ENCODE data around the gene CCDC74A.
"Not testable (repeated sequence)": the region's sequence is repeated elsewhere in the genome, so short reads cannot be mapped to it uniquely, and the experiment has no call there.

Gene CCDC74A

DNA sequence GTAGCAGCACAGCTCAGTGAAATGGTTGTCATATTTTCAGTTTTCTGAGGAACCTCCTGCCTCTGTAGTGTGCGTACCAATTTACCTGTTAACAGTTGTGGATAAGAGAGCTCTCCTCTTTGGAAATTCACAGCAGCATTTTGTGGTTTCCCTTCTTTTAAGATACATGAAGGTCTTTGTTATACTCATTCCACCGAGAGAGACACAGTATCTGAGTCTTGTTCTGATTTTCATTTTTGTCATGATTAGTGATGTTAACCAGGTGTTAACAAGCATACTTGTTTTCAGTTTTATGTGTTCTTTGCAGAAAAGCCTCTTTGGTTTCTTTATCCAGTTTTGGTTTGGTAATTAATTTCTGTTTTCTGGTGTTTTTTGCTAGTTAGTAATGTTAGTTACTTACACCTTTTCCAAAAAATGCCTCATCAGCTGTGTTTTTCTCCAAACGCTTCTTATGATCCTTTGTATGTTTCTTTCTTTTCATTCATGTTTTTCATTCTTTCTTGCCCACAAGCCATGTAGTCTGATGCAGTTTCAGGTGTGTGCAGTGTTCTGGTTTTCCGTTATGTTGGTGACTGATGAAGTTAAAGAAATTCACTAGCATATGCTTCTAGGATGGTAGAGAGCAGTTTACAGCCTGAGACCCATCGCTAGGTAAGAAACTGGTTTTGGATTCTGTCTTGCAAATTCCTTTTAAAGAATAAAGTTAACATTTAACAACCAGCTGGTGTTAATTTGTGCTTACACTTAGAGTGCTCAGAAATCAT is 30.1 kb downstream of the CCDC74A start:
- ATAC-seq (no peak), DNase-seq (ENCODE audit: low spot score in 2 of 2) (no peak)
- no peak overlapping the region for H3K27ac Mint-ChIP-seq
- no peak overlapping the region for H3K4me3 Mint-ChIP-seq
- no peaks in the 10 kb centered on the region for H3K9me3 Mint-ChIP-seq
- H3K4me1 Mint-ChIP-seq = no peaks in the 10 kb centered on the region
- no peaks in the 10 kb centered on the region for H3K36me3 Mint-ChIP-seq

DNA sequence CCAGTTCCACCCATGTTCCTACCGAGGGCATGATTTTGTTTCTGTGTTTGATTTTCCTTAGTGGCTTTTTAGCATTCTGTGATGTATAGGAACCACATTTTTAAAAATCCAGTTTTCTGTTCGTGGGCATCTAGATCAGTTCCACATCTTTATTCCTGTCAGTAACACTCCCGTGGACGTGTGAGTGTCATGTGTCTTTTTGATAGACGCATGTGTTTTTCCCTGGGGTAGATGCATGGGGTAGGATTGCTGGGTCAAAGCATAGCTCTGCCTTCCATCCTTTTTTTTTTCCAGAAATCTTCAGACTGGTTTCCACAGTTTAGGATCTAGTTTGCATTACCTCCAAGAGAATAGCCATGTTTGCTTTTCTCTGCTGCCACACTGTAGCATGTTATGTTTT is 38.7 kb downstream of the CCDC74A start:
- no peaks in the 10 kb centered on the region for H3K9me3 Mint-ChIP-seq
- no peak overlapping the region for H3K4me3 Mint-ChIP-seq
- ATAC-seq (no peak), DNase-seq (ENCODE audit: low spot score in 2 of 2) (no peak)
- H3K36me3 Mint-ChIP-seq = no peaks in the 10 kb centered on the region
- H3K4me1 Mint-ChIP-seq = no peaks in the 10 kb centered on the region
- H3K27ac Mint-ChIP-seq = no peak overlapping the region

DNA sequence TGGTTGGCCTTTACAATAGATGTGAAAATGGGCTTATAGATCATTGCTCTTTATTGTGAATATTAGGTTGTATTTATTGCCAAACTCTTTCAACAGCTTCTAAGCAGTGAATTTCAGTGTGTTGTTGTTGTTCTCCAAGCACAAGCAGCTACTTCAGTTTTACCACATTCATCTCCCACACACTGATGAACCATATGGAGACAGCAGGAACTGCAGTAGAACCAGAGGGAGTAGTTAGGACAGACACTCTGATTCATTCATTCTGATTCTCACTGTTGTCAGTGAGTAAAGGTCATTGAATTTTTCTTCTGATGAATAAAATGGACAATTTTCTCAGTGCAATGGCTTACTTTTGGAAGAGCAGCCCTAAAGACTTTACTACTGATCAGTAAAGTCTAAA is 40.2 kb downstream of the CCDC74A start:
- Mint-ChIP-seq H3K27ac (no peak overlapping the region), H3K36me3 (no peaks in the 10 kb centered on the region), H3K4me1 (no peaks in the 10 kb centered on the region), H3K9me3 (no peaks in the 10 kb centered on the region), H3K4me3 (no peak overlapping the region)
- DNase-seq (ENCODE audit: low spot score in 2 of 2) (no peak), ATAC-seq (no peak)

DNA sequence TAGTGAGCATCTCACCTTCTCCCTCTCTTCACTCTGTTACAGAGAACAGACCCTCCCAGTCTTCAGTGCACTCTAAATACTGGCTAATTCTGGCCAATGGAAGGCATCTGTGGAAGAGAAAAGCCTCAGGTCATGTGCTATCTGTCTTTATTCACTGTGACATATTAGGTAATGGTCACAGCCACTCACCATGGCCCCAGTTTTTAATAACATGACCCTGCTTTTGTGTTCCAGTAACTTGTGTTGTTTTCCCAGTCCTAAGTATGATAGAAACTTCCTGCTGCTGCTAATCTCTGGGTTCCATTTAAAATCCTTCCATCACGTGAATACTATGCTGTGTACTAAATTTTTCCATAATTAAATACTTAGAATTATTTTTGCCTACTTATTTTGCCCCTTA is 40.7 kb downstream of the CCDC74A start:
- not testable (repeated sequence) for H3K4me3 Mint-ChIP-seq; DNase-seq (ENCODE audit: low spot score in 2 of 2); H3K36me3 Mint-ChIP-seq; H3K27ac Mint-ChIP-seq; H3K9me3 Mint-ChIP-seq; ATAC-seq; H3K4me1 Mint-ChIP-seq

DNA sequence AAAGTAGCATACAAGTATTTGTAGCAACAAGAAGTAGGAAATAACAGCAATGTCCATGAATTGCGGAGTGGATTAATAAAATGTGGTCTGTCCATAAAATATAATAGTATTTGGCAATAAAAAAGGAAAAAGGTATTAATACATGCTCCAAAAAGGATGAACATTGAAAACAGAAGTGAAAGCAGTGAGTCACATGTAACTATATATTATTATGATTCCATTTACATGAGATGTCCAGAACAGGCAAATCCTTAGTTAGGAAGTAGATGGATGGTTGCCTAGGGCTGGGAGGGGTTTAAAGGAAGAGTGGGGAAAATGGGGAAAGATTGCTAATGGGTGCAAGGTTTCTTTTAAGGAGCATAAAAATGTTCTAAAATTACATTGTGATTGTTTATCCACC is 44.5 kb downstream of the CCDC74A start:
- Mint-ChIP-seq H3K36me3 (no peaks in the 10 kb centered on the region), H3K9me3 (no peaks in the 10 kb centered on the region), H3K27ac (no peak overlapping the region), H3K4me3 (no peak overlapping the region), H3K4me1 (no peaks in the 10 kb centered on the region)
- DNase-seq (ENCODE audit: low spot score in 2 of 2) (no peak), ATAC-seq (no peak)

DNA sequence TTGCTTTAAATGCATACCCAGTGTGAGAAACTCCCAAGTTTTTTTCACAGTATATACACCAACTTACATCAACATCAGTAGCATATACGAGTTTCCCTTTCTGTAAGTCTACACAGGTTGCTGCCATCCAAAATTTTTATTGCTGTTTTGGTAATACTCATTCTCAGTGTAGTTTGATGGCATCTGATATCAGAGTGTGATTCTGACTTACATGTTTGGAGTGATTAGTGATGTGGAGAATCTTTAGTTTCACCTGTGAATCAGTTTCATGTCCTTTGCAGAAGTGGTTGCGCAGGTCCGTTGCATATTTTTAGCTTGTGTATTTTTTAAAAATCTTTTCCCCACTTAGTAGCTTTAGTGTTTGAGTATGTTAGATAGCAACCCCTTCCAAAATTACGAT is 50.1 kb downstream of the CCDC74A start:
- Mint-ChIP-seq H3K9me3 (no peaks in the 10 kb centered on the region), H3K36me3 (no peaks in the 10 kb centered on the region), H3K4me3 (no peak overlapping the region), H3K4me1 (no peaks in the 10 kb centered on the region), H3K27ac (no peak overlapping the region)
- ATAC-seq = no peak
- DNase-seq (ENCODE audit: low spot score in 2 of 2) = no peak

DNA sequence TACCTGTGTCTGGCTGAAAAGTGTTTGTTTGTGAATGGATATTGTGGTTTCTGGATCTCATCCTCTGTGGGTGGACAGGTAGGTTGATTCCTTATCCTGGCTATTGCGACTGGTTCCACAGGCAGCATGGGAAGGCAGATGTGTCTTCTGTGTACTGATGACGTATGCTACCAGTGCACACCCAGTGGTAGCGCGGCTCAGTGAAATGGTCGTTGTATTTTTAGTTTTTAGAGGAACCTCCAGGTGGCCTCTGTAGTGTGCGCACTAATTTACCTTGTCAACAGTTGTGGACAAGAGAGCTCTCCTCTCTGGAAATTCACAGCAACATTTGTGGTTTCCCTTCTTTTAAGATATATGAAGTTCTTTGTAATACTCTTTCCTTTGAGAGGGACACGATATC is 52.5 kb downstream of the CCDC74A start:
- DNase-seq (ENCODE audit: low spot score in 2 of 2) (no peak), ATAC-seq (no peak)
- H3K27ac Mint-ChIP-seq = no peak overlapping the region
- no peaks in the 10 kb centered on the region for H3K9me3 Mint-ChIP-seq
- no peak overlapping the region for H3K4me3 Mint-ChIP-seq
- H3K4me1 Mint-ChIP-seq = no peaks in the 10 kb centered on the region
- no peaks in the 10 kb centered on the region for H3K36me3 Mint-ChIP-seq
